ENCODE data around the gene SKP1. TPM values are rescaled to one million over a fixed set of nuclear protein-coding genes. Genes with fewer than 3 reads are reported as not detected.
A peak's percentile ranks its signal among the peaks of the same experiment; 100 is the strongest.

SKP1 gene
- total and polyA plus RNA-seq, 9 of the 15 experiments (the other 6 are each of a cell fraction or from before 2014, with no cell fraction given) = 301 to 2,109 (median 639) TPM

DNA sequence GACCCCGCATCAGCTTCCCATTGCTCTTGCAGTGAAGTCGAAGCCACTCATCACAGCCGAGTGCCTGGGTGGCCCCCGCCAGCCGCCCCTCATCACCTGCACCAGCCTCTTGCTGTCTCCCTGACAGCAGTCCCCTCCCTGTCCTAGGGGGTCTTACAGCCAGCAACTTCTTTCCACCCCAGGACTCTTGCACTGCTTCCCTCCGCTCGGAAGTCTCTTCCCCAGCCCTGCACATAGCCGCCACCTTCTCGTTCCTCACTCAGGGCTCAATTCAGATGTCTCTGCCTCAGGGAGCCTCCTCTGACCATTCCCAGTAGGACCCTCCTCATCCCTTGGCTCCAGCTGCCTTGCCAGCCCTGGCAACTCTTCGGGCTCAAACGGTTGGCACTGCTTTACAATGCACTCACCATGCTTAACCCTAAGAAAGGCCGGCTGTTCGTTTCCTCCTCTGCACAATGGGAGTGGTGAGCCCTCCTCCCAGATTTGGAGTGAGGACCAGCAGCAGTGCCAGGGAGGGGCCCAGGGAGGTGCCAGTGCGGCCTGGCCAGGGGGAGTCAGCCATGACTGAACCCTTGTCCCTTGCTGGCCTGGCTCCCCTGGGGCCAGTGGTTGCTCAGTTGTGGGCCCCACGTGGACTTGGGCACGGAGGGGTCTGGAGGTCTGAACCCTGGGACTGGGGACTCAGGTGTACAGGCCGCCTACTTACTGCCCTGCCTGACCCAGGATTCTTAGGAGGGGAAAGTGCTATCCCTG, 56.2 kb downstream of the SKP1 start:
- in situ Hi-C loops (cut with MboI) = no loop called here
- no TSS peak for BruUV-seq (replicated peaks)
- intact Hi-C loops (cut with micrococcal nuclease) = no loop called here
- 53% methylated on average over 16 of the region's 17 CpGs for WGBS (ENCODE audit: insufficient coverage, low coverage, missing lambda C conversion rate)
- ATAC-seq (no peak), DNase-seq (ENCODE audit: extremely low read depth in 1 of 4, low spot score in 3 of 4) (no peak), FAIRE-seq (no peak)
- H3K9me1 ChIP-seq (ENCODE audit: control insufficient read depth, insufficient read depth, low read length) = peaks cover 10% of the 10 kb centered on the region
- CTCF ChIA-PET (ENCODE audit: low intra/inter-chr PET ratio) = no interaction called here
- H3K27me3 ChIP-seq (ENCODE audit: control insufficient read depth in 2 of 2, insufficient read depth in 2 of 2, low read length in 2 of 2) = no peaks in the 10 kb centered on the region
- no peak overlapping the region for H3K4me3 ChIP-seq
- H2AFZ ChIP-seq (ENCODE audit: low read depth, low read length) = no peak overlapping the region
- H4K20me1 ChIP-seq (replicated peaks; ENCODE audit: control insufficient read depth, insufficient read depth, low read length) = 0 out of 2 replicates have a peak, but pooled peaks cover 13% of the 10 kb centered on the region
- no peaks in the 10 kb centered on the region; the same call in 2 of the 3 replicates for H3K36me3 ChIP-seq (ENCODE audit: control insufficient read depth, insufficient read depth, low read length)
- TF ChIP-seq ZNF318 (IDR thresholded peaks at IDR 0.05; ENCODE audit: borderline replicate concordance in 1 of 2, low read depth in 1 of 2) (no peak), POLR2G (IDR thresholded peaks at IDR 0.05; ENCODE audit: low read depth, low read length) (0 out of 2 replicates have a peak, but pooled peaks have one; percentile 11), SIN3B (IDR thresholded peaks at IDR 0.05; ENCODE audit: low read depth) (no peak), SREBF1 (IDR thresholded peaks at IDR 0.05; ENCODE audit: borderline replicate concordance, low read depth, low read length) (no peak), ZNF217 (CRISPR knock-in tag; IDR thresholded peaks at IDR 0.05) (no peak), CHD2 (IDR thresholded peaks at IDR 0.05; ENCODE audit: low read depth, low read length) (no peak), ZNF280A (IDR thresholded peaks at IDR 0.05; ENCODE audit: low read depth, partially characterized antibody) (no peak)
- H3K9ac ChIP-seq (ENCODE audit: insufficient read depth in 1 of 2, low read depth in 2 of 2, low read length in 2 of 2) = peak overlapping the region in 1 of 2 experiments; percentile 2; a peak in 1 of 4 replicates
- H3K4me2 ChIP-seq (ENCODE audit: insufficient read depth, low read length) = no peak overlapping the region
- no peaks in the 10 kb centered on the region for H3K79me2 ChIP-seq (ENCODE audit: control insufficient read depth, insufficient read depth, low read length)
- H3K4me1 ChIP-seq (replicated peaks in 1 of 2; ENCODE audit: control insufficient read depth in 2 of 2, insufficient read depth in 2 of 2, low read length in 2 of 2) = peaks cover 0 to 10% of the 10 kb centered on the region in 2 experiments; a peak in 2 of 5 replicates
- H3K9me3 ChIP-seq (replicated peaks; ENCODE audit: control insufficient read depth, insufficient read depth, low read depth, low read length) = no peaks in the 10 kb centered on the region
- POLR2A ChIA-PET = interaction anchor here (0.6 kb wide), 1 partner anchor 16 kb away, joined by 3 read pairs; no protein-coding TSS in a partner anchor
- no peak overlapping the region for H3K27ac ChIP-seq (ENCODE audit: extremely low read depth, low read depth, low read length)

All from K562 (cell line).